Epithelial cell of proximal tubule (primary cell): ENCODE data around the gene MAPK8IP1. TPM values are rescaled to one million over a fixed set of nuclear protein-coding genes. Genes with fewer than 3 reads are reported as not detected.

Source experiments
- DNase-seq: peaks from one replicate; pipeline ENCODE4 v3.0.0-alpha.2; 2011; ENCODE audit warnings: low read depth
- H3K4me3 ChIP-seq: 2 replicates; pipeline ENCODE4 v1.5.1; 2011; ENCODE audit warnings: low read depth, mild to moderate bottlenecking, low read length
- total RNA-seq: library from RNA; depleted of rRNA; stranded (reverse); fragments of >200 nt; gene quantifications from 2 replicates; pipeline ENCODE4 v1.2.3, GENCODE V29; 2015
- TF ChIP-seq, protein P1 (sequence below): conservative IDR thresholded peaks from 2 replicates; pipeline ENCODE4 v1.5.1; 2012; ENCODE audit warnings: low read depth, mild to moderate bottlenecking, low read length

The MAPK8IP1 gene
- total RNA-seq, 1 donor from 2014 or later, result 10.1 TPM

- TF ChIP-seq, protein P1, sequence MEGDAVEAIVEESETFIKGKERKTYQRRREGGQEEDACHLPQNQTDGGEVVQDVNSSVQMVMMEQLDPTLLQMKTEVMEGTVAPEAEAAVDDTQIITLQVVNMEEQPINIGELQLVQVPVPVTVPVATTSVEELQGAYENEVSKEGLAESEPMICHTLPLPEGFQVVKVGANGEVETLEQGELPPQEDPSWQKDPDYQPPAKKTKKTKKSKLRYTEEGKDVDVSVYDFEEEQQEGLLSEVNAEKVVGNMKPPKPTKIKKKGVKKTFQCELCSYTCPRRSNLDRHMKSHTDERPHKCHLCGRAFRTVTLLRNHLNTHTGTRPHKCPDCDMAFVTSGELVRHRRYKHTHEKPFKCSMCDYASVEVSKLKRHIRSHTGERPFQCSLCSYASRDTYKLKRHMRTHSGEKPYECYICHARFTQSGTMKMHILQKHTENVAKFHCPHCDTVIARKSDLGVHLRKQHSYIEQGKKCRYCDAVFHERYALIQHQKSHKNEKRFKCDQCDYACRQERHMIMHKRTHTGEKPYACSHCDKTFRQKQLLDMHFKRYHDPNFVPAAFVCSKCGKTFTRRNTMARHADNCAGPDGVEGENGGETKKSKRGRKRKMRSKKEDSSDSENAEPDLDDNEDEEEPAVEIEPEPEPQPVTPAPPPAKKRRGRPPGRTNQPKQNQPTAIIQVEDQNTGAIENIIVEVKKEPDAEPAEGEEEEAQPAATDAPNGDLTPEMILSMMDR, result no peak
- H3K4me3 ChIP-seq, result no peak overlapping the region
- no peak for DNase-seq
Observed at GRCh38 chr11:45889966-45890365, 4.5 kb downstream of the MAPK8IP1 start.

DNA sequence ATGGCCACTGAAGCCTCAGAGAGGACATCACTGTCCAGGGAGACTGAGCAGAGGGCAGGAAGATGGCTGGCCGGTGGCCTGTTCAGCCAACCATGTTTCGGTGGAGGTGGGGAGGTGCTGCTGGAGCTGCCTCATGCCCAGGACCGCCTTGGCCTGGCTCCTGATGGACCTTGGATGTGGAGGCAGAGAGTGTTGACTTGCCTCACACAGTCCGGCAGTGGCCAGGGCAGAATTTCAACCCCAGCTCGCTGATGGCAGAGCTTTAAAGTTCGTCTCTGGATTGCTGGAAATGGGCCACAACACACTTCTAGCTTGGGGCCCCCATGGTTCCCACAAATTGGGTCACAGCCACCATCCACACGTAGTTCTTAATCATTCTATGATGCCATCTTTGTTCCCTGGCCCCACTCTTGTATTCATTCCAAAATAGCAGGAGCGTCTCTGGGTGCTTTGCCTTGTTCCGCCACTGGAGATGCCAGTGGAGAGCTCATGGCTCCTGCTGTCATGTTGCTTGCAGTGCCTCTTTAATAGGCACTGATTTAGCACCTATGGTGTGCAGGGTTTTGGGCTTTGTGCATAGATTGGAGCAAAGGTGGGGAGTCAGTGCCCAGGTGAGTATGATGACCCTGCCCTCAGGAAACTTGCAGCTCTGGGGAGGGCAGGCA lies 5.6 kb downstream of the MAPK8IP1 start:
- DNase-seq, result no peak
- TF ChIP-seq, protein P1, result no peak
- H3K4me3 ChIP-seq, result no peak overlapping the region

GRCh38 chr11:45892856-45893255 lies 7.4 kb downstream of the MAPK8IP1 start:
- H3K4me3 ChIP-seq, result no peak overlapping the region
- DNase-seq, result no peak

DNA sequence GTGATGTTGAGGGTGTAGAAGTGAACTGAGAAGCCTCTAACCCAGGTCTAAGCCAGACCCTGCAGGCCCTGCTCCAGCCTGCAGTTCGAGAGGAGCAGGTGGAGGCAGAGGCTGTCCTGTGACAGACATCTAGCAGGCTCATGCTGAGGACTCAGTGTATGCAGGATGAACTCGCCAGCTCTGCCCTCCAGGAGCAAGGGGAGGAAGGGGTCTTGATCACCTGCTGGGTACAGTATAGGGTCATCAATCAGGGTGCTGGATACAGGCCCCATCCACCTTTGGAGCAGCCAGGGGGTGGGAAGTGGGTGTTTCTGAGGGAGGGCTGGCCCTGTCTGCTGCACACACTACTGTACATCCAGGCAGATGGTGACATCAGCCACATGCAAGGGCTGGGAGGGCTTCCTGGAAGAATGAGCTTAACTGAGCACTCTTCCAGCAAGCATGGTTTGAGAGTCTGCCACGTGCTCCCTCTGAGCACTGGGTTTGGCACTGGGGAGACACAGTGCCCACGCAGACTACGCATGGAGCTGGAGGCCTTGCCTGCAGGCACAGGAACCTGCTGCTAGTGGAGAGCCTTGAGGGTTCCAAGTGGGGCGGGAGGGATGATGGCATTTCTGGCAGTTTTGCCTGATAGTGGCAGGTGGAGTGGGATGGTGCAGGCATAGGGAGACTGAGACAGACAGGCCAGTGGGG lies 9.2 kb downstream of the MAPK8IP1 start:
- TF ChIP-seq, protein P1, result no peak
- DNase-seq, result no peak

More at GRCh38 chr11:45892856-45893255, 7.4 kb downstream of the MAPK8IP1 start:
- TF ChIP-seq, protein P1, result no peak

GRCh38 chr11:45895553-45896259 lies 10.3 kb downstream of the MAPK8IP1 start:
- no peak overlapping the region for H3K4me3 ChIP-seq
- DNase-seq, result no peak
- TF ChIP-seq, protein P1, result no peak

More for the DNA sequence above, 9.2 kb downstream of the MAPK8IP1 start:
- H3K4me3 ChIP-seq, result no peak overlapping the region

DNA sequence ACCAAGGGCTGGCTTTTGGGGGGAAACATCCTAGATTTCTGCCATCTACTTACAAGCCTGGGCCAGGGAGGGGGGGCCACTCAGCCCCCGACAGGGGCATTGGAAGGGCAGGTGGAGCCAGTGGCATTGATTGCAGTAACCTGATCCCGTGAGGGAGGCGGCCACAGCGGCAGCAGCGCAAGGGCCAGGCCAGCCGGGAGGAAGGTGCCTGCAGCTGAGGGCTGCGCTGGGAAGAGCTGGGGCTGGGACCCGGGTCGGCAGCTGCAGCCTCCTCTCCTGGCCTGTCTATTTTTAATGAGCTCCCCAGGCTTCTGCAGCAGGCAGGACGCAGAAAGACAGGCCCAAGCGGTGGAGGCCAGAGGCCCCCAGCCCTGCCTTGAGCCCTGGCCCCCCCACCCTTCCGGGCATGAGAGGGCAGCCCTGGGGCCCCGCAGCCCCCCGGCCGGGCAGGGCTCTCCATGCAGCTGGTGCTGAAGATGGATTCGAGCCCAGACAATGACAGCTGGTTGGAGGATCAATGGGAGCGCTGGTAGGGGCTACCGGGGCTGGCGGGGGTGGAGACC lies 11.1 kb downstream of the MAPK8IP1 start:
- DNase-seq, result no peak
- TF ChIP-seq, protein P1, result no peak
- no peak overlapping the region for H3K4me3 ChIP-seq
